Measurements from ENCODE around the gene ALG8. TPM values are rescaled to one million over a fixed set of nuclear protein-coding genes. Genes with fewer than 3 reads are reported as not detected.

Gene ALG8
- total RNA-seq, 1 donor from 2014 or later = 31.5 TPM

DNA sequence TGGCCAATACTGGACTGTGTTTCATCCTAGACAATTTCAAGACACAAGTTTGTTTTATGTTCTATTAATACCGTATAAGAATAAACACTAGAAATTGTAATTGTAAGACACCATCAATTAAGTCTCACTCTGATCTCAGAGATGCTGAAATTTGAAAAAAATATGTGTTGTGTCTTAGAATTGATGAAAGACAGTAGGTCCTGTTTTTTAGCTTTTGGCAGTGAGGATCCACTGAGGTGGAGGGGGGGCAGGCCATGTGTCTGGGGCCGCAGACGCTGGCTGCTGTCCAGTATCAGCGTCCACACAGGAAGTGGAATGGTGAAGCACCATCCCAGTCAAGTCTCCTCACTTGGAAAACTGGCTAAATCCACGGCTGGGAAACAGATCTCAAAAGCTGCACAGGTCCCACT is 22.5 kb upstream of the ALG8 start:
- no peak for DNase-seq (ENCODE audit: low read depth)
- TF ChIP-seq, protein P1, sequence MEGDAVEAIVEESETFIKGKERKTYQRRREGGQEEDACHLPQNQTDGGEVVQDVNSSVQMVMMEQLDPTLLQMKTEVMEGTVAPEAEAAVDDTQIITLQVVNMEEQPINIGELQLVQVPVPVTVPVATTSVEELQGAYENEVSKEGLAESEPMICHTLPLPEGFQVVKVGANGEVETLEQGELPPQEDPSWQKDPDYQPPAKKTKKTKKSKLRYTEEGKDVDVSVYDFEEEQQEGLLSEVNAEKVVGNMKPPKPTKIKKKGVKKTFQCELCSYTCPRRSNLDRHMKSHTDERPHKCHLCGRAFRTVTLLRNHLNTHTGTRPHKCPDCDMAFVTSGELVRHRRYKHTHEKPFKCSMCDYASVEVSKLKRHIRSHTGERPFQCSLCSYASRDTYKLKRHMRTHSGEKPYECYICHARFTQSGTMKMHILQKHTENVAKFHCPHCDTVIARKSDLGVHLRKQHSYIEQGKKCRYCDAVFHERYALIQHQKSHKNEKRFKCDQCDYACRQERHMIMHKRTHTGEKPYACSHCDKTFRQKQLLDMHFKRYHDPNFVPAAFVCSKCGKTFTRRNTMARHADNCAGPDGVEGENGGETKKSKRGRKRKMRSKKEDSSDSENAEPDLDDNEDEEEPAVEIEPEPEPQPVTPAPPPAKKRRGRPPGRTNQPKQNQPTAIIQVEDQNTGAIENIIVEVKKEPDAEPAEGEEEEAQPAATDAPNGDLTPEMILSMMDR (IDR thresholded peaks at IDR 0.05; ENCODE audit: insufficient read depth, low read length, poor library complexity, severe bottlenecking) = no peak
- Histone ChIP-seq H3K4me3 (ENCODE audit: low read depth, low read length) (no peak overlapping the region), H3K27me3 (ENCODE audit: control insufficient read depth, insufficient read depth, low read length) (no peaks in the 10 kb centered on the region), H3K36me3 (ENCODE audit: control insufficient read depth, insufficient read depth, low read length) (no peaks in the 10 kb centered on the region)

DNA sequence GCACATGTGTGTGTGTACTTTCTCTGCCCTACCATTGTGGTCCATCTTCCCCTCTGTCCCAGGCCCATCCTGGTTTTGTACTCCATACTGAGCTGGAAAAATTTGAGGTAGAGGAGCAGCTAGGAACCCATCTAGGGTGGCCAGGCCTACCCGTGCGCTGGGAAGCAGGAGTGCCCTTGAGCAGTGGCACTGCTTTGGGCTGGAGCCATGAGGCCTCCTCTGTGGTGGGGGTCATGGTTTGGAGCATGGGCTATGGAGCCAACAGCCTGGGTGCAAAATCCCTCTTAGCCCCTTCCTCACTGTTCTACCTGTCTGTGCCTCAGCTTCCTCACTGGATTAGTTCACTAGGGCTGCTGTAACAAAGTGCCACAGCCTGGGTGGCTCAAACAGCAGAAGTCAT is 21.9 kb upstream of the ALG8 start:
- Histone ChIP-seq H3K36me3 (ENCODE audit: control insufficient read depth, insufficient read depth, low read length) (no peaks in the 10 kb centered on the region), H3K4me3 (ENCODE audit: low read depth, low read length) (no peak overlapping the region), H3K27me3 (ENCODE audit: control insufficient read depth, insufficient read depth, low read length) (no peaks in the 10 kb centered on the region)
- TF ChIP-seq, protein P1 (IDR thresholded peaks at IDR 0.05; ENCODE audit: insufficient read depth, low read length, poor library complexity, severe bottlenecking) = no peak
- DNase-seq (ENCODE audit: low read depth) = no peak

DNA sequence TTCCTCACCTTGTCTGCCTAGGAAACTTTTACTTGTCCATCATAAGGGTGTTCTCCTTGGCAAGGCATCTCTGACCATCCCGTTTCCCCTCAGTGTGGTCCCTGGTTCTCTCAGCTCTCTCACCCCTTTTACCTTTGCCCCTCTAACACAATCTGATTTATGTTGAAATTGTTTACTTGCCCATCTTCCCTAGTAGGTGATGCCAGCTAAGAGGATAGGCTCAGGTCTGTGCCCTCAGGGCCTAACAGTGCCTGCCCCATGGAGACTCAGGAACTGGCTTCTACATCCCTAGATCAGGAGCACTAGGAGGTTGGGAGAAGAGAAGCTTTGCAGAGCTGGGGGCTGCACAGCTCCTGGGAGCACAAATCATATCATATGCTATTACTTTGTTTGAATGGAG is 21.1 kb upstream of the ALG8 start:
- H3K27me3 ChIP-seq (ENCODE audit: control insufficient read depth, insufficient read depth, low read length) = no peaks in the 10 kb centered on the region
- no peaks in the 10 kb centered on the region for H3K36me3 ChIP-seq (ENCODE audit: control insufficient read depth, insufficient read depth, low read length)
- no peak for DNase-seq (ENCODE audit: low read depth)
- no peak overlapping the region for H3K4me3 ChIP-seq (ENCODE audit: low read depth, low read length)
- TF ChIP-seq, protein P1 (IDR thresholded peaks at IDR 0.05; ENCODE audit: insufficient read depth, low read length, poor library complexity, severe bottlenecking) = no peak

DNA sequence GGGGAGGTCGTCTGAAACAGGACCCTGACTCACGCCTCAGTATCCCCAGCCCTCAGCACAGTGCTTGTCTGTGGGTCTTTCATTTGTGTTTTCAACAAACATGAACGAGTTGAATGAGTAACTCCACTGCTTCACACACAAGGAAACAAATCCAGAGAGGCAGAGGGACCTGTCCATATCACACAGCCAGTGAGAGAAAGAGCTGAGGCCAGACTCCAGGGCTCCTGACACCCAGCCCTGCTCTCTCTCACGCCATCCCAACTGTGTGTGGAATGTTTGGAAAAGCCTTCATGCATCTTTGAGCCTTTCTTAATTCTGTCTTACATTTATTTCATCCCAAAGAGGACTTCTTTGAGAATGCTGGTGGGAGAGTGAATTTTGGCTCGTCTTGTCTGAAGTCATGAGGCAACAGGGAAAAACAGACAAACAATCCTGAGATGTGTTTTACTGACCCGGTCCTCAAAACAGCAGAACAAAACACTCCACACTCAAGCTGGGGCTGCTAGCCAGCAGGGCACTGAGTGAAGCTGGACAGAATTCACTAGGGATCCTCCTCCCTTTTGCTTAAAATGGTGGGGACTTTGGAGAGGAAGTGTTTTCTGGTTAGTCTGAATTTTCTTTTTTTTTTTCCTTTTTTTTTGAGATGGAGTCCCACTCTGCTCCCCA is 19.7 kb upstream of the ALG8 start:
- H3K27me3 ChIP-seq (ENCODE audit: control insufficient read depth, insufficient read depth, low read length) = no peaks in the 10 kb centered on the region
- no peak overlapping the region for H3K4me3 ChIP-seq (ENCODE audit: low read depth, low read length)
- DNase-seq (ENCODE audit: low read depth) = no peak
- TF ChIP-seq, protein P1 (IDR thresholded peaks at IDR 0.05; ENCODE audit: insufficient read depth, low read length, poor library complexity, severe bottlenecking) = no peak
- H3K36me3 ChIP-seq (ENCODE audit: control insufficient read depth, insufficient read depth, low read length) = no peaks in the 10 kb centered on the region

DNA sequence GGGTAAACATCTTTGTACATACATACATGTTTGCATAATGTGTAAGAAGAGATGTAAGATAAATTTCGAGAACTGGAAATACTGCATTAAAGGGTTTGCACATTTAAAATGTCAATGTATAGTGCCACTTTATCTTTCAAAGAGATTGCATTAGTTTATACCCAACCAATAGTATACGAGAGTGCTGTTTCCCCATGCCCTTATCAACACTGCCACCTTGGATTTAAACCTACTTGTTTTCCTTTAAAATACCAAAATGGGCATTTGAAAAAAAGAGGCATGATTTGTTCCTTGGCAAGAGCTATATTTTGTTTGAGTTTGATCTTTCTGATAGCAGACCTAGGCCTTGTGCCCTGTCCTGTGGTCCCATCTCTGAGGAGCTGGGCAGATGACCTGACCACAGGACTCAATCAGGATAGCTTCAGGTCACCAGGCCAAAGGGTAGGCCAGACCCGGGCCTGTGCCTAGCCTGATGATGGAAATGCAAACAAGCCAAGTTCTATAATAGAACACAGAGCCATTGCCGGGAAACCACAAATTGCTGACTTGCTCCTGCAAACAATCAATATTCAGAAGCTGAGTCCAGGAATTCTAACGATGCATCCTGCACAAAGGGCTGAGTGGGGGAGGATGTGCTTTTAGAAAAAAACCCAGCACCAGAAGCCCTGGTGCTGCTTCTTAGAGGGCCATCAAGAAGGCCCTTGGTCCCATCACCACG is 16.9 kb upstream of the ALG8 start:
- Histone ChIP-seq H3K27me3 (ENCODE audit: control insufficient read depth, insufficient read depth, low read length) (no peaks in the 10 kb centered on the region), H3K36me3 (ENCODE audit: control insufficient read depth, insufficient read depth, low read length) (peaks cover 1% of the 10 kb centered on the region), H3K4me3 (ENCODE audit: low read depth, low read length) (no peak overlapping the region)
- TF ChIP-seq, protein P1 (IDR thresholded peaks at IDR 0.05; ENCODE audit: insufficient read depth, low read length, poor library complexity, severe bottlenecking) = no peak
- no peak for DNase-seq (ENCODE audit: low read depth)

Data from kidney epithelial cell (primary cell).